Stomach (tissue), 9 donors: ENCODE data around the gene TNRC18. TPM values are rescaled to one million over a fixed set of nuclear protein-coding genes. Genes with fewer than 3 reads are reported as not detected.

Experiments
- DNase-seq, 2 donors: peaks; one replicate each; pipeline versions ENCODE4 v3.0.0 to v3.0.0-alpha.2; 2013 to 2019
- H3K27ac ChIP-seq, 5 donors: fragments of 200-600 bp in 4 of 5; sonication (generic) in 4 of 5; one replicate each; pipeline ENCODE4 v1.5.1; 2013 to 2019; ENCODE audit warnings: mild to moderate bottlenecking in 1 of 5, moderate library complexity in 1 of 5
- H3K27me3 ChIP-seq, 3 donors: fragments of 200-600 bp; sonication (generic); one replicate each; pipeline ENCODE4 v1.5.1; 2017 to 2019; ENCODE audit warnings: mixed run types in 1 of 3
- H3K36me3 ChIP-seq, 4 donors: fragments of 200-600 bp; sonication (generic); 1 replicate in 3 of 4; 2 replicates in 1 of 4; pipeline ENCODE4 v1.5.1; 2016 to 2019
- H3K4me1 ChIP-seq, 4 donors: fragments of 200-600 bp; sonication (generic); one replicate each; pipeline ENCODE4 v1.5.1; 2016 to 2019
- H3K4me3 ChIP-seq, 4 donors: fragments of 200-600 bp; sonication (generic) in 3 of 4; one replicate each; pipeline ENCODE4 v1.5.1; 2016 to 2019; ENCODE audit warnings: mild to moderate bottlenecking in 1 of 4
- H3K9me3 ChIP-seq, 4 donors: fragments of 200-600 bp; sonication (generic); one replicate each; pipeline ENCODE4 v1.5.1; 2016 to 2019
- CTCF ChIP-seq, 7 experiments: fragments of 450-650 bp in 4 of 7; fragments of 200-600 bp in 3 of 7; sonication (generic) in 3 of 7; IDR thresholded peaks; one replicate each; pipeline ENCODE4 v1.5.1; 2016 to 2019; ENCODE audit warnings: antibody characterized with exemption in 7 of 7, control low read depth in 2 of 7, mild to moderate bottlenecking in 1 of 7
- EP300 ChIP-seq: sonication (generic); formaldehyde crosslinking; IDR thresholded peaks from one replicate; pipeline ENCODE4 v1.6.1; 2017; ENCODE audit warnings: antibody characterized with exemption
- POLR2A ChIP-seq, 4 donors: fragments of 450-650 bp; IDR thresholded peaks; one replicate each; pipeline ENCODE4 v1.6.1; 2016; ENCODE audit warnings: antibody characterized with exemption in 4 of 4, control low read depth in 2 of 4, mild to moderate bottlenecking in 1 of 4, moderate library complexity in 1 of 4
- POLR2AphosphoS5 ChIP-seq, 3 donors: sonication (generic); formaldehyde crosslinking; IDR thresholded peaks; one replicate each; pipeline ENCODE4 v1.6.1; 2016; ENCODE audit warnings: antibody characterized with exemption in 3 of 3
- WGBS, 5 donors: extraction: QIAGEN DNeasy Blood & Tissue Kit in 3 of 5; methylation state at CpG; one replicate each; pipeline versions ENCODE4 v1.1.5 to v1.1.7; 2013 to 2018; 5-methylcytosine and 5-hydroxymethylcytosine counted together
- intact Hi-C: fragments of 100-400 bp; cut with DNase I; formaldehyde crosslinking; loops from one replicate; pipeline ENCODE4 v1.15.1; 2023; ENCODE audit warnings: low total_unique reads
- polyA plus RNA-seq, 3 donors: library from polyadenylated mRNA; stranded (reverse); fragments of 200-250 nt; gene quantifications; one replicate each; pipeline ENCODE4 v1.2.3, GENCODE V29; 2013
- total RNA-seq, 5 donors: library from RNA; depleted of rRNA; stranded (reverse); fragments of >200 nt; gene quantifications; one replicate each; pipeline versions ENCODE4 v1.1.0 to v1.2.3, GENCODE V29; 2014 to 2016
- donor health status: healthy with polysubstance abuse.
- donor health status: Bipolar disorder and iron deficiency.
- donor health status: healthy.

TNRC18 gene
- total and polyA plus RNA-seq, 8 donors = 8.5 to 463 (median 81.8) TPM

GRCh38 chr7:5345171-5345570, 78.5 kb downstream of the TNRC18 start:
- H3K36me3 ChIP-seq = peaks cover 61 to 99% (median 97%) of the 10 kb centered on the region in 4 donors

GRCh38 chr7:5344342-5344741, 79.3 kb downstream of the TNRC18 start:
- DNase-seq = no peak
- peaks cover 66 to 99% (median 97%) of the 10 kb centered on the region in 4 donors for H3K36me3 ChIP-seq
- H3K27me3 ChIP-seq = no peaks in the 10 kb centered on the region
- peaks cover 0 to 15% (median 5%) of the 10 kb centered on the region in 4 donors for H3K4me1 ChIP-seq
- H3K27ac ChIP-seq = no peak overlapping the region
- intact Hi-C loops = no loop called here
- TF ChIP-seq POLR2A (IDR thresholded peaks at IDR 0.05) (no peak), CTCF (IDR thresholded peaks at IDR 0.05) (no peak), EP300 (no peak), POLR2AphosphoS5 (IDR thresholded peaks at IDR 0.05) (no peak)
- H3K4me3 ChIP-seq = no peak overlapping the region
- 95 to 100% (median 96%) methylated on average over 2 to 4 of the region's 4 CpGs for WGBS, 5 donors
- H3K9me3 ChIP-seq = peaks cover 0 to 15% (median 12%) of the 10 kb centered on the region in 4 donors

More at GRCh38 chr7:5345171-5345570, 78.5 kb downstream of the TNRC18 start:
- peaks cover 0 to 24% (median 10%) of the 10 kb centered on the region in 4 donors for H3K4me1 ChIP-seq
- 96 to 98% (median 98%) methylated on average over 10 to 13 of the region's 13 CpGs for WGBS, 5 donors
- intact Hi-C loops = no loop called here
- no peak overlapping the region for H3K4me3 ChIP-seq
- DNase-seq = no peak
- H3K27me3 ChIP-seq = no peaks in the 10 kb centered on the region
- H3K27ac ChIP-seq = no peak overlapping the region
- TF ChIP-seq POLR2AphosphoS5 (IDR thresholded peaks at IDR 0.05) = no peak
- no peak for TF ChIP-seq POLR2A (IDR thresholded peaks at IDR 0.05)
- H3K9me3 ChIP-seq = peaks cover 0 to 15% (median 12%) of the 10 kb centered on the region in 4 donors

- Histone ChIP-seq H3K27me3 (no peaks in the 10 kb centered on the region), H3K36me3 (peaks cover 64 to 99% (median 97%) of the 10 kb centered on the region in 4 donors), H3K9me3 (peaks cover 0 to 15% (median 12%) of the 10 kb centered on the region in 4 donors), H3K4me1 (peaks cover 0 to 11% (median 4%) of the 10 kb centered on the region in 4 donors), H3K4me3 (no peak overlapping the region), H3K27ac (no peak overlapping the region)
- intact Hi-C loops = no loop called here
- DNase-seq = no peak
- TF ChIP-seq POLR2A (IDR thresholded peaks at IDR 0.05) = no peak
- no peak for TF ChIP-seq CTCF (IDR thresholded peaks at IDR 0.05)
- no peak for TF ChIP-seq EP300
- TF ChIP-seq POLR2AphosphoS5 (IDR thresholded peaks at IDR 0.05) = no peak
- WGBS, 5 donors = 87 to 95% (median 91%) methylated on average over 2 of the region's 2 CpGs
These were observed 79.8 kb downstream of the TNRC18 start for GRCh38 chr7:5343884-5344283.

- no peak for TF ChIP-seq EP300
- peaks cover 62 to 99% (median 96%) of the 10 kb centered on the region in 4 donors for H3K36me3 ChIP-seq
- H3K27ac ChIP-seq = no peak overlapping the region
- H3K4me3 ChIP-seq = no peak overlapping the region
- WGBS, 5 donors = 91 to 95% (median 95%) methylated on average over 6 of the region's 6 CpGs
- H3K27me3 ChIP-seq = no peaks in the 10 kb centered on the region
- no peaks in the 10 kb centered on the region for H3K4me1 ChIP-seq
- no peak for DNase-seq
- intact Hi-C loops = no loop called here
- peaks cover 0 to 15% (median 13%) of the 10 kb centered on the region in 4 donors for H3K9me3 ChIP-seq
These were observed 81.0 kb downstream of the TNRC18 start for GRCh38 chr7:5342631-5343030.

- H3K27ac ChIP-seq = no peak overlapping the region
- peaks cover 0 to 26% (median 21%) of the 10 kb centered on the region in 4 donors for H3K9me3 ChIP-seq
- no peak overlapping the region for H3K4me3 ChIP-seq
- peaks cover 64 to 98% (median 97%) of the 10 kb centered on the region in 4 donors for H3K36me3 ChIP-seq
- H3K4me1 ChIP-seq = peaks cover 0 to under 1% (median 0%) of the 10 kb centered on the region in 4 donors
- intact Hi-C loops = no loop called here
- no peak for TF ChIP-seq EP300
- no peak for TF ChIP-seq CTCF (IDR thresholded peaks at IDR 0.05)
- TF ChIP-seq POLR2A (IDR thresholded peaks at IDR 0.05) = no peak
- no peak for TF ChIP-seq POLR2AphosphoS5 (IDR thresholded peaks at IDR 0.05)
- DNase-seq = no peak
- 54 to 75% (median 73%) methylated on average over 2 of the region's 2 CpGs for WGBS, 5 donors
- H3K27me3 ChIP-seq = no peaks in the 10 kb centered on the region
These were observed 83.7 kb downstream of the TNRC18 start for GRCh38 chr7:5339955-5340354.
